HG02840 (cell line): ENCODE results near the gene ESPN.

ENCODE experiments used
- ATAC-seq: cut with Tn5 transposase; IDR thresholded peaks from one replicate; pipeline ENCODE4 v1.9.1; 2021; ENCODE audit warnings: mild to moderate bottlenecking, moderate library complexity, moderate number of reproducible peaks; ENCODE audit not compliant: unreplicated experiment, low FRiP score

Gene ESPN

DNA sequence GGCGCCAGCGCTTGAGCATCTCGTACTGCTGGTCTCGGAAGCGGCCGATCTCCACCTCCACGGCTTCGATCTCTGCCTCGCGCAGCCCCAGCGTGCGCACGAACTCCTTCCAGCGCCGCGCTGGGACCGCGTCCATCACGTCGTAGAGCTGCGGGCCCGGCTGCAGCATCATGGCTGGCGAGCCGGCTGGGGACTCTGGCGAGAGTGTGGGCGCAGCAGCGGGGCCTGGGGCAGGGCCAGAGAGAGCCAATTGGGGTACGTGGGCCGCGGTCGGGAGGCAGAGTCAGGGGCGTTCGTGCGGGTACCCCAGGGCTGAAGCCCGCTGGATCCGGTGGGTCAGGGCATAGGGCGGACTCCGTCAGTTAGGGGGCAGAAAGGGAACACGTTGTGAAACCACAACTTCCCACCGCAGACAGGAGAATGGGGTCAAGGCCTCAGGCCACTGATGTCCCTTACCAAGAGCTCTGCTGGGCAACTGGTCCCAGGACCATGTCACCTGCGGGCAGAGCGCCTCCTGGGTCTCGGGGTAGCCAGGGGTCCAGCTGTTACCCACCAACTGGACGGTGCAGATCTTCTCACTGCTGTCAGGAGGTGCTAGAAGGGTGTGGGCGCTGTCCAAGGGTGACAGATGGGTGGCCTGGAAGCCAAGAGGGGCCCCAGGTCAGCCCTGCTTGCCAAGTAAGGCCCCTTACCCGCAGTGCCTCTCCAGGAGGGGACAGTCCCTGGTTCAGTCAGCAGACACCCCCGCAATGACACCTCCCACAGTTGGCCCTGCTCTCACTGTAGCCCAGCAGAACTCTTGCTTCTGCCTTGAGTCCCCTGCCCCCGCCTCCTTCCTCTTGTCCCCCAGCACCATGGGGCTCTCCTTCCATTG lies 37.2 kb downstream of the ESPN start:
- no peak for ATAC-seq

DNA sequence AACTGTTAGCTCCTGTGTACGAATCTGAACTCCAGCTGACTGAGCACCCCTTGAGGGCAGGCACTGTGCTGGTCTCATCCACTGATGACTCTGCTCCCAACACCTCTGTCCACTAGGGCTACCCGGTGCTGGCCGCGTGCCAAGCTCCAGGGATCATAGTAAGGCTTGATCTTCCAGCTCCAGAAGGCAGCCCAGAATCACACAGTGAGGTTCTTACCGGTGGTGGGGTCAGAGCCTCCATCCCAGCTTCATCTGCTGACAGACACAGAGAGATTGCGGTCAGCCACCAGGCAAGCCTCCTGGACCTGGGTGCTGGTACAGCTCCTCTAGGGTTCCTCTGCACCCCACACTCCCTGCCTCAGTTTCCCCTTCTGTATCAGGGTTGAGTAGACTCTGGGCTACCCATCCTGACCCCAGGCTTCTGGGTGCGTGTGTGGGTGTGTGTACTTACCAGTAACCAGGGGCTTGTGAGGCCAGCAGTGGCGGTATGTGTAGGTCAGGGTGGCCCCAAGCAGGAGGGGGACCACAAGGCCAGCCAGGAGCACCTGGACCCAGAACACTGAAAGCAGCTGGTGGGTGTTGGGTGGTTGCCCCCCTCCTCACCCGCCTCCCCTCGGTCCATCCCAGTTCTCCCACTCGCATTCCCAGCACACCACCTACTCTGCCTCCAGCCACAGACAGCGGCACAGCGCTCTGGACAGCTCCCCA lies 38.0 kb downstream of the ESPN start:
- no peak for ATAC-seq

DNA sequence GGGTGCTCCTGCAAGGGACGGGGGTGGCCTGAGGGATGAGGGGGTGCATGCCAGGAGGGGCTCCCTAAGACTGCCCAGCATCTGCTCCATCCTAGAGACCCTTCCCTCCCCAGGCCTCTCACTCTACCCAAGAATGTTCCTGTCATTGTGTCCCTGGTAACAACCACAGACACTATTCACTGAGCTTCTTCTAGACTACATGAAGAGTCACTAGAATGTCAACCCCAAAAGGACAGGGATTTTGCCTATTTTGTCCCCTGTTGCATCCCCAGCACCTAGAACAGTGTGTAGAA lies 38.5 kb downstream of the ESPN start:
- ATAC-seq = no peak

DNA sequence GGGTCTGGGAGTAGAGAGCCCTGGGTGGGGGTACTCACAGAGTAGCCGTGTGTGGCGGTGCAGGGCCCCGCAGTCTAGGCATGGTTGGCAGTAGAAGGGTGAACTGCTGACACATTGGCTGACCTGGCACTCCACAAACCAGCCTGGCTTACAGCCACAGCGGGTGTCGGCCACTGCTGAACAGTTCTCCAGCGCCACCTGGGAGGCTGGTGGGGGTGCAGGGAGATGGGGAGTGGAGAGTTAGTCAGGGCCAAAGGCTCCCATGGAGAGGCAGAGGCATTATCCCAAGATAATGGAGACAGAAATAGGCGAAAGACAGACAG lies 39.9 kb downstream of the ESPN start:
- ATAC-seq = no peak

DNA sequence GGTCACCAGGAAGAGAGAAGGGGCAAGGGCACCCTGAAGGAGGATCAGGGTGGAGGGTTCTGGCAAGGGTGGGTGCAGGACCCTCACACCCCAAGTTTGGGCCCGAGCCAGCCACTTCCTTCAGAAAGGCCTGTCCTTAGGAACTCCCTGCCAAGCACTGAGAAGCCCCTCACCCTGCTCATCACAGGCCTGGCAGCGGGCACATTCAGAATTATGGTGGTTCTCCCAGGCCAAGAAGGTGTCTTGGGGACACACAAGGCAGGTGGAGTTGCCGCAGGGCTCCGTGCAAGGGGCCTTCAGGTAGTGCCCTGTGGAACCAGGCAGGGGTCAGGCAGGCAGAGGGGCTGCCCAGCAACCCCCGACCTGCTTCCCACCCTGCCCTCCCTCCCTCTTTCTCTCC lies 40.3 kb downstream of the ESPN start:
- no peak for ATAC-seq

DNA sequence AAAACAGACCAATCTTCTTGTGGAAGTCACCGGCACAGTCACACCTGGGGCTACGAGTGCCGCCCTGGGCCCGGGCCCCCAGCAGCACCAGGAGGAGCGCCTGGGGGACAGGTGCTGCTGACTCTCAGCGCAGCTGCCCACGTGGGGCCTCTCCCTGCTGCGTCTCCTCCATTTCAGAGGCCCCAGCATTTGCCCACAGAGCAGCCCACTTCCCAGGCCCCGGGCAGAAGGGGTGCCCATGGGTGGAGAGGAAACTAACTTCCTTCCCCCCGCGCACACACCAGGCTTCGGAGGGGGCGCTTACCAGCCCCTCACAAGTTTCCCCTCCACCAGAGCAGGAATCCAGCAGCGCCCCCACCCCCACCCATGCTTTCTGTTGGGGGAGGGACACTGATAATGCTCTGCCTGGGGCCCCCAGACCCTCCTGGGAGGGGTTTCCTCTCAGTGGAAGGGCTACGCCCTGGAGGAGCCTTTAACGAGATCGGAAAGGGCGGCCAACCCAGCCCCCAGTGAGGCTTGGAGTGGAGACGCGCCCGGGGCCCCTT lies 41.0 kb downstream of the ESPN start:
- ATAC-seq = no peak

DNA sequence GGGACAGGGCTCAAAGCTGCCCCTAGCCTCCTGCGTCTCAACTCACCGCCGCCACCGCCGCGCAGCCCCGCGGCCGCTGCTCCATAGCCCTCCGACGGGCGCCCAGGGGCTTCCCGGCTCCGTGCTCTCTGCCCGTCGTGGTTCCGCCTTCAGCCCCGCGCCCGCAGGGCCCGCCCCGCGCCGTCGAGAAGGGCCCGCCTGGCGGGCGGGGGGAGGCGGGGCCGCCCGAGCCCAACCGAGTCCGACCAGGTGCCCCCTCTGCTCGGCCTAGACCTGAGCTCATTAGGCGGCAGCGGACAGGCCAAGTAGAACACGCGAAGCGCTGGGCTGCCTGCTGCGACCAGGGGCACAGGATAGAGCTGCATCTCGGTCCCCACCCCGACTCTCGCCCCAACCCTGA lies 41.4 kb downstream of the ESPN start, which contains the start of gene TNFRSF25:
TSS of gene TNFRSF25 (minus strand) at position 151 of the 400 bp plus-strand sequence. CDS start at position 85, 66 bp downstream.
- ATAC-seq = no peak

DNA sequence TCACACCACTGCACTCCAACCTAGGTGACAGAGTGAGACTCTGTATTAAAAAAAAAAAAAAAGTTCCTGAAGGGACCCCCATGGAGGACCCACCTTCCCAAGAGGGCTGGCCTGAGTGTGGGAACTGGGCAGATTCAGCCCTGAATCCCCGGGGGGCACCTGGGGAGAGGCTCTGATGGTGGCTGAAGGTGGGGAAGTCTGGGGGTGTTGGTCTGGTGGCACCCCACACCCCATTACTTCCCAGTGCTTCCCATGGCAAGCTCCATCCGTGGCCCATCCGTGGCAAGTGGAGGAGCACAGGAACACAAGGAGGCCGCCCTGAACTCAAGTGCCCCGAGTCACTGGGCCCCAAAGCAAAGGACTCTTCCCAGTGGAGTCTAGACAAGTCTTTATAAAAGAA lies 42.2 kb downstream of the ESPN start:
- no peak for ATAC-seq

DNA sequence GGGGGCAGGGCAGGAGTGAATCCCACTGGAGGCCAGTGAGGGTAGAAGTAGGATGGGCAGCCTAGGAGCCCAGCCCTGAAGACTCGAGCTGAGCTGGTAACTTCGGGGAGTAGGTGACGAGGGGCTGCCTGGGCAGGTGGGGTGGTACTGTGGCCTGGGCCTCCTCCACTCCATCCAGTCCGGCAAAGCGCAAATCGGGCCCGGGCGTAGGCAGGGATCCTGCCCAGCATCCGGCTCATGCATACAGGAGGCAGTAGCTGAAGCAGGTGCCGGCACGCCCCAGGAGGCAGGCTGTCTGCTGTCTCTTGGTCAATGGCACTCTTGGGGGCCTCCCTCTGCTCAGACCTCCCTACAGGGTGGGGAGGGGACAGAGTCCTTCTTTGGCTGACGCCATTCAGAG lies 42.6 kb downstream of the ESPN start:
- no peak for ATAC-seq

DNA sequence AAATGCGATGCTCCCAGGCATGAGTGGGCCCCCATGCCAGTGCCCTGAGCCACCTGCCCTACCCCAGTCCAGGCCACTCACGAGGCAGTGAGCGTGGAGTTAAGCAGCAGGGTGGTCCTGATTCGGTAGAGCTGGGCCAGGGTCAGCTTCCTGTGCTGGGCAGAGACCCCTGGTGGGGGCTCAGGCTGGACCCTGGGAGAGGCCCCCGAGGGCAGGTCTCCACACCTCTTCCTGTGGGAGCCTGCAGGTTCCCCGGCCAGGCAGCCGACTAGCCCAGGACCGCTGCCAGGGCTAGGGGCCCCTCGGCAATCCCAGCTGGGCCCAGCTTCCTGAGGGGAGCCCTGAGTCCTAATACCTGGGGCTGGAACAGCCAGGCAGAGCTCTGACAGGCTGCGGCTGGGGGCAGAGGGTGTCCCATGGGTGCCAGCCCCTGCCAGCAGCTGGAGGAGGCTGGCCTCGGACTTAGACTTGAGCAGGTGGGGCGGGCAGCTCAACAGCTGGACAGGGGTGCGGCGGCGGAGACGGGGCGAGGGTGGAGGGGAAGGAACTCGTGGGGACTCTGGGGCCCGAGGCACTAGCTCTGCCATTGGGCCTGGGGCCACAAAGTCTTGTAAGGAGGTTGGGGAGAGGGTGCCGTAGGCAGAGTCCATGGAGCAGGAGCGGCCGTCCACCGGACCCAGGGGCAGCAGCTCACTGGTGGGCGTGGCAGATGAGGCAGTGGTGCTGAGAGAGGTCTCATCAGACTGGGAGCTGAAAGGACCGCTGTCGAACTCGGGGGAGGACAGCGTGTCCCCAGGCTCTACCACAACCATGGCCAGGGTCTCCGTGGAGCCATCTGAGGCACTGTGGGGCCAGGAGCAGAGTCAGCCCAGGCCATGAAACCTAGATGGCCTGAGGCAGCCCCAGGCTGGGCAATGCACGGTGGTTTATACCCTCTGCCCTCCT lies 43.4 kb downstream of the ESPN start:
- no peak for ATAC-seq

DNA sequence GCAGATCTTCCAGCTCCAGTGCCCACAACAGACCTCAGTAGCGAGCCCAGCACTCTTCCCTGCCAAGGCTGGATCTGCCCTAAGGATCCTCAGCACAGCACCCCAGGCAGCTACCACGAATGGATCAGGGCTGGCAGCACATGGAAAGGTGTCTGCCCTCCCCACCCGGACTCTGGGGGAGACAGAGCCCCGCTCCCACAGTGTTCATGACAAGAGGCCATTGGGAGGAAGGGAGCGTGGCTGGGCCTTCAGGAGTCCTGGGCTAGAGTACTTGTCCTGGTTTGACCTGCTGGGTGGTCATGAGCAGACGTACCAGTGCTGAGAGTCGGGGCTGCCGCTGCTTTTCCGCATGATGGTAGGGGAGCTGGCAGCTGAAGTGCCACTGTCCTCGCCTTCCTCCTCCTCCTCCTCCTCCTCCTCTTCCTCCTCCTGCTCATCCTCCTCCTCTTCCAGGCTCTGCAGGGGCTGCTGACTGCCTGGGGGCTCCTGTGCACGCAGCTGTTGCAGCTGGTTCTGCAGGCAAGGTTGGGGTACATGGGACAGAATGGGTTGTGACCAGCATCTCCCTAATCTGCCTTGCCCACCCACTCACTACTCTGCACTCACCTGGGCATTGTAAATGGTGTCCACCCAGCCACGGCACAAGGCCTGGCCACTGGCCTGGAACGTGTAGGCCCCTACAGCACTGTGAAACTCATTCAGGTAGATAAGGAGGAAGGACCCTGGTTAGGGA lies 44.3 kb downstream of the ESPN start:
- no peak for ATAC-seq

DNA sequence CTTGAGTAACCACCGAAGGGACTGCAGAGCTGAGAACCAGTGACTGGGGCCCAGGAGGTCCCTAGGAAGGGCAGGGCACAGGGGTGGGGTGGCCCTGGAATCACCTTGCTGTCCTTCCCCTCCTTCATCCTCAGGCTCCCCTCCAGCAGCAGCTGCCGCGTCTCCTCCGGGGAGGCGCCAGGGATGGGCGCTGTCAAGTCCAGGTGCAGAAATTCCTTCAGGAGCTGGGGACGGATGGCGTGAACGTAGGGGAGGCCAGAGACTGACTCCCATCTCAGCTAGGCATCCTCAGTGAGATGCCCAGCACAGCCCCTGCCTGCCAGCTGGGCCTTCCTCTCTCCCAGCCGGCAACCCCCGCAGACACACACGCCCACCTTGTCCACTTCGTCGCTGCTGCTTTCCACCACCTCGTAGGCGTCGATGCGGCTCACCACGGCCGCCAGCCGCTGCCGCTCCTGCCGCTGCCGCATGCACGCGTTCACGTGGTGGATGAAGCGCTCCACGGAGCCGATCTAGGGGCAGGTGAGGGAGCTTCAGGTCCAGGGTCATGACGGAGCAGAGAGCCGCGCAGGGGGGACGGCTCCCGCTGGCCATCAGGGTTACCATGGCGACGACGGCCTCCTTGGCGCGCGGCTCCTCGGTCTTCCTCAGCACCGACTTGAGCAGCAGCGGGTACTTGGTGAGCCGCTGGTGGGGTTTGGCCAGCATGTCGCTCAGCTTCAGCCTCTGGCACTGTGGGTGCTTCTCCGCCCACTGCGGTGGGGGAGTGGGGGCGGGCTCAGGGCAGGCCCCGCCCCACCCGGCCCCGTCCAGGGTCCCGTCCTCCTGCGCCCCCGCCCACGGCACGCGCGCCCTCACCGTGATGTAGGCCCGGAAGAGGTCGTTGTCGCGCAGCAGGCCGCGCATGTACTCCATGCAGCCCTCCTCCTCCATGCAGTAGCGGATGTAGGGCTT lies 45.8 kb downstream of the ESPN start:
- ATAC-seq = no peak

DNA sequence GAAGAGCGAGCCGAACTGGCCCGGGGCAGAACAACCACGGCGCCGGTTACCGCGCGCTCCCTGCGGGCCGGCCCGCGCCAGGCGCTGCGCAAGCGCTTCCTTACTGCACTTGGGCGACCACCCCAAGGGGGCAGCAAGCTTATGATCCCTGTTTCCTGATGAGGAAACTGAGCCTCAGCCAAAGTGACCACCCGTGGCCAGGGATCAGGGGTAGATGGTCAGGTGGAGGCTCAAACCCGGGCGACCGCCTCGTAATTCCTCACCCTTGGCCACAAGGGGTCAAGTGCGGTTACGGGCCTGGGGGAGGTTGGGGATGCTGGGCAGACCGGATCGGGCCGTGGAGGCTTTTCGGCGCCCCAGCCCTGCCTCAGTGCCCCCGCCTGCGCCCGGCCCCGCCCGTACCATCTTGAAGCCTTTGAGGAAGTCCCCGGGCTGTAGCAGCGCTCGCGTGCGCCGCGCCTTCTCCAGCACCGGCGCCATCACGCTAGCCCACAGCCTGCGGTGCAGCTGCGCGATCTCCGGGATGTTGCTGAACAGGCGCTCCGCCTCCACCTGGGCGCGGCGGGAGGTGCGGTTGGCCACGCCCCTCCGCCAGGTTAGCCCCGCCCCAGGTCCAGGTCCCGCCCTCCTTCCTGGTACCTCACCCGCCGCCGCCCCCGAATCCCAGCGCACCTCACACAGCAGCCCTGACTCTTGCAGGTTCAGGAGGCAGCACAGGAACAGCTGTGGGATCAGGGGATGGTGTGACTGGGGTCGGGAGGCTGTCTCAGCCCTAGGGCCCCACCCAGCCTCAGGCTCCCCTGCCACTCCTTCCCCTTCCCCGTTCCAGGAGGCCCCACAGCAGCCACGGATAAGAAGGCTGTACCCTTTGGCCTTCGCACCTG lies 46.8 kb downstream of the ESPN start:
- no peak for ATAC-seq

DNA sequence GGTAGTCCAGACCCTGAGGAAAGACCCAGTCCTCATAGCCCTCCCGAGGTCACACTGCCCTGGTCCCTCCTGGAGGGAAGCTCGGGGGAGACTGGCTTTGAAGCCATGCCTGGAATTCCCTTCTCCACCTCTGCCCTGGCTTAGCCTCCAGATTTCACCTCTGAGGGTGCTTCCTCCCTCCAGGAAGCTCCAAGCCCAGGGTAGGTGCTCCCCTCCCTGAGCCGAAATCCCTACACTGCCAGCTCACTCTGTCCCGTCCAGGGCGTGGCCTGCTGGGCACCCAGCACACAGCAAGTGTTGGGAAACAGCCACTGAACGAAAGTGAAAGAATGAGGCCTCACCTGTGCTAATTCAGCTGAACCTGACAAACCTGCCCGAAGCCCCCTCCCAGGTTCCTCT lies 47.4 kb downstream of the ESPN start:
- no peak for ATAC-seq

DNA sequence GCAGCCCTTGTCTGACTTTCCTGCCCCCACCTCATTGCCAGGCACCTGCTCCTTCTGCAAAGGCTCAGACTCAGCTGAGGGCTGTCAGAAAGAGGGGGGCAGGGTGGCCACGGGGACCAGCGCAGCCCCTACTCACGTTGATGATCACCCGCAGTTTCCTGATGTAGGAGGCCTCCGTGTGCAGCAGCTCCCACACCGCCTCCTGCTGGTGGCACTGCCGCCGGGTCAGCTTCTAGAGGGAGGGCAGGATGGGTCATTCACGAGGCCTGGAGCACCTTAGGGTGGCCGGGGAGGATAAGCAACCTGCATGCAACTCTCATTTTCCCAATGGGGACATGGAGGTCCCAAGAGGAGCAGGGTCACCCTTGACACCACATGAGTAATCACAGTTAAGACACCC lies 47.8 kb downstream of the ESPN start:
- ATAC-seq = no peak

DNA sequence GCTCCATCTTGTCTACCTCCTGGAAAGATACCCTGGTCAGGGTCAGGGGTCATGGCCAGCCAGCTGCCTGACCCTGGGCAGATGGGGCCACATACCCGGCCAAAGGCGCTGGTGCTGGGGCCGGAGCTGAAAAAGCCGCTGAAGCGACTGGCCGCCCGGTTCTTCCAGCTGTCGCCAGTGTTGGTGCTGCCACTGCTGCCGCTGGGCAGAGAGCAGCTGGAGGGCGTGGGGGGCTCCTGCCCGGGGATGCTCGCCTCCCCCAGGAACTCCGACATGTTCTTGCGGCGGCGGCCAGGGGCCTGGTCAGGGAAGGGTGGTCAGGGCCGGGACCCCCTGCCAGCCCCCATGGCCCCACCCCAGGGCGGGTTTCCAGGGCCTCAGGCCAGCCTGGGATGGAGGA lies 48.6 kb downstream of the ESPN start:
- no peak for ATAC-seq

DNA sequence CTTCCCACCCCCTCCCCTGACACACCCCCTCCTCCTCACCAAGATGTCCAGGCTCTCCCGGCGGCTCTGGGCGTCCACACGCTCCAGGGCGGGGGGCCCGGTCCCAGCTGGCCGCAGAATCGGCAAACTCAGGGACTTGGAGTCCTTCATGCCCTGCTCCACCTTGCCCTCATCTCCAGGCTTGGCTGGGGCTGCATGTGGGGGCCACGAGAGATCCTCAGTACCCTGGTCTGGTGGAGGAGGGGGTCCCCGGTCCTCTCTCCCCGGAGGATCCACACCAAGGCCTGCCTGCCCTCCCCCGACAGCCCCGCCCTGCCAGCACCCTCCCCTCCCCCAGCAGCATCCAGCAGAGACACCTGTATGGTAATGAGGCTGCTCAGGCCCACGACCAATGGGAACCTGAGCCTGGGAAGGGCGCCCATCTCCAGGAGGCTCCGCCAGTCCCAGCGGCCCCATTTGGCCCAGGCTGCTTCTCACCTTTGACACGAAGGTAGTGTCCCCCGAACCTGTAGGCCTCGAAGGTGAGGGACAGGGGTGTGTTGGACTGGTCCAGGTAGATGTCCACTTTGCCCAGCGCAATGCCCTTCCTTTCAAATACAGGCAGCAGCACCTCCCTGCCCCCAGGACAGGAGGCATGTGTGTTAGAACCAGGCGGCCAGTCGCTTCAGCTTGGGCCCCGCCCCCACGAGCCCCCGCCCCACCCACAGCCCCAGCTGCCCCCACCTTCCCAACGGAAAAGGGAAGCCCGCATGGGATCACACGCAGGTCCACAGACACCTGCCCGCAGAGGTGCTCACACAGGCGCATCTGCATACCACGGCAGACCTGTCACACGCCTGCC lies 49.6 kb downstream of the ESPN start:
- ATAC-seq = no peak
